K562 (cell line): ENCODE data around the gene HRC.

Source experiments
- ATF2 ChIP-seq: sonication (generic); formaldehyde crosslinking; IDR thresholded peaks from 2 replicates; pipeline ENCODE4 v1.8.1; 2022; ENCODE audit warnings: missing genetic modification reagents
- CTCF ChIP-seq, 3 experiments: IDR thresholded peaks in 2 of 3; conservative IDR thresholded peaks in 1 of 3; 2 replicates each; pipeline ENCODE4 v1.5.1; 2011 to 2012; ENCODE audit warnings: low read length in 3 of 3, mild to moderate bottlenecking in 3 of 3, control low read depth in 2 of 3, improper control_type of control experiment in 1 of 3, inconsistent platforms in 1 of 3, low read depth in 1 of 3, mixed read lengths in 1 of 3, moderate library complexity in 1 of 3; ENCODE audit not compliant: insufficient read depth in 2 of 3
- ELF4 ChIP-seq: fragments of 450-650 bp; formaldehyde crosslinking; IDR thresholded peaks from 2 replicates; pipeline ENCODE4 v1.4.0; 2022; ENCODE audit warnings: missing genetic modification characterization
- EP300 ChIP-seq: IDR thresholded peaks from 2 replicates; pipeline ENCODE4 v1.6.1; 2012; ENCODE audit warnings: low read length, improper control_type of control experiment
- JUNB ChIP-seq: fragments of 450-650 bp; formaldehyde crosslinking; conservative IDR thresholded peaks from 2 replicates; pipeline ENCODE4 v1.4.0; 2020; ENCODE audit warnings: mild to moderate bottlenecking
- KDM1A ChIP-seq, 2 experiments: fragments of 450-650 bp; IDR thresholded peaks; 2 replicates each; pipeline ENCODE4 v1.6.1; 2016; ENCODE audit warnings: mild to moderate bottlenecking in 2 of 2
- NR3C1 ChIP-seq: sonication (generic); formaldehyde crosslinking; IDR thresholded peaks from 2 replicates; pipeline ENCODE4 v1.8.1; 2022; ENCODE audit warnings: missing genetic modification reagents
- PKNOX1 ChIP-seq: fragments of 450-650 bp; IDR thresholded peaks from 2 replicates; pipeline ENCODE4 v1.6.1; 2016
- TEAD4 ChIP-seq, 2 experiments: sonication (generic) in 1 of 2; formaldehyde crosslinking in 1 of 2; IDR thresholded peaks; 2 replicates each; pipeline versions ENCODE4 v1.6.1 to v1.8.0; 2012 to 2022; ENCODE audit warnings: borderline replicate concordance in 1 of 2, inconsistent platforms in 1 of 2, low read length in 1 of 2, mild to moderate bottlenecking in 1 of 2, missing genetic modification reagents in 1 of 2
- YBX1 ChIP-seq: fragments of 450-650 bp; IDR thresholded peaks from 2 replicates; pipeline ENCODE4 v1.7.1; 2016; ENCODE audit warnings: mild to moderate bottlenecking
- ZBTB49 ChIP-seq: sonication (generic); formaldehyde crosslinking; IDR thresholded peaks from 2 replicates; pipeline ENCODE4 v1.8.0; 2022; ENCODE audit warnings: missing genetic modification reagents, mild to moderate bottlenecking, borderline replicate concordance
- ZNF592 ChIP-seq: fragments of 450-650 bp; IDR thresholded peaks from 2 replicates; pipeline ENCODE4 v1.6.1; 2017; ENCODE audit warnings: antibody characterized with exemption, mild to moderate bottlenecking

- TF ChIP-seq EP300 (no peak), TEAD4 (IDR thresholded peaks at IDR 0.05; ENCODE audit: low read length) (no peak), TEAD4 (CRISPR knock-in tag; IDR thresholded peaks at IDR 0.05; ENCODE audit: borderline replicate concordance) (no peak), CTCF (IDR thresholded peaks at IDR 0.05 in 2 of 3, conservative IDR thresholded peaks at IDR 0.05 in 1 of 3; ENCODE audit: insufficient read depth in 2 of 3, low read depth in 1 of 3, low read length in 3 of 3) (no peak), PKNOX1 (no peak), ATF2 (CRISPR knock-in tag) (no peak), ZBTB49 (CRISPR knock-in tag) (no peak), YBX1 (no peak), JUNB (no peak), NR3C1 (CRISPR knock-in tag) (no peak), ELF4 (CRISPR knock-in tag) (no peak), KDM1A (IDR thresholded peaks at IDR 0.05) (no peak), ZNF592 (no peak)
Measured at GRCh38 chr19:49120868-49121267, 34.3 kb downstream of the HRC start.
